Stimulated activated memory B cell treated with anti-CD40 and anti-IgM and Interleukin-4, amounts not matched to agents 10 μg/mL and 1 μg/mL and 100 μg/mL, for 72 hours (primary cell): ENCODE measurements around the gene MARS1.

Experiments
- ATAC-seq: fragments of 150-1000 bp; cut with Tn5 transposase; 2 replicates; pipeline ENCODE4 v1.10.0; 2021
- H3K27ac Mint-ChIP-seq: one replicate; pipeline ENCODE4 v1.8.0; 2022; ENCODE audit warnings: mild to moderate bottlenecking, mixed read lengths
- H3K27me3 Mint-ChIP-seq: one replicate; pipeline ENCODE4 v1.8.0; 2022; ENCODE audit warnings: mixed read lengths
- H3K36me3 Mint-ChIP-seq: one replicate; pipeline ENCODE4 v1.8.0; 2022; ENCODE audit warnings: mixed read lengths
- H3K4me1 Mint-ChIP-seq: one replicate; pipeline ENCODE4 v1.8.0; 2022; ENCODE audit warnings: mixed read lengths
- H3K4me3 Mint-ChIP-seq: one replicate; pipeline ENCODE4 v1.8.0; 2022; ENCODE audit warnings: mild to moderate bottlenecking, moderate library complexity, mixed read lengths
- H3K9me3 Mint-ChIP-seq: one replicate; pipeline ENCODE4 v1.8.0; 2022; ENCODE audit warnings: mixed read lengths

MARS1 gene

GRCh38 chr12:57522011-57522886 lies 34.4 kb downstream of the MARS1 start, which contains the start of gene MBD6:
Gene MBD6 (plus strand): TSS chr12:57522824. CDS start chr12:57524304, 1,480 bp downstream.
- H3K36me3 Mint-ChIP-seq = peaks cover 47% of the 10 kb centered on the region
- peaks cover 82% of the 10 kb centered on the region for H3K4me1 Mint-ChIP-seq
- H3K9me3 Mint-ChIP-seq = no peaks in the 10 kb centered on the region
- ATAC-seq = peak; percentile 65
- peak within 1 kb of the TSS; percentile 97 for H3K4me3 Mint-ChIP-seq
- peak within 1 kb of the TSS; percentile 99 for H3K27ac Mint-ChIP-seq
- no peaks in the 10 kb centered on the region for H3K27me3 Mint-ChIP-seq

DNA sequence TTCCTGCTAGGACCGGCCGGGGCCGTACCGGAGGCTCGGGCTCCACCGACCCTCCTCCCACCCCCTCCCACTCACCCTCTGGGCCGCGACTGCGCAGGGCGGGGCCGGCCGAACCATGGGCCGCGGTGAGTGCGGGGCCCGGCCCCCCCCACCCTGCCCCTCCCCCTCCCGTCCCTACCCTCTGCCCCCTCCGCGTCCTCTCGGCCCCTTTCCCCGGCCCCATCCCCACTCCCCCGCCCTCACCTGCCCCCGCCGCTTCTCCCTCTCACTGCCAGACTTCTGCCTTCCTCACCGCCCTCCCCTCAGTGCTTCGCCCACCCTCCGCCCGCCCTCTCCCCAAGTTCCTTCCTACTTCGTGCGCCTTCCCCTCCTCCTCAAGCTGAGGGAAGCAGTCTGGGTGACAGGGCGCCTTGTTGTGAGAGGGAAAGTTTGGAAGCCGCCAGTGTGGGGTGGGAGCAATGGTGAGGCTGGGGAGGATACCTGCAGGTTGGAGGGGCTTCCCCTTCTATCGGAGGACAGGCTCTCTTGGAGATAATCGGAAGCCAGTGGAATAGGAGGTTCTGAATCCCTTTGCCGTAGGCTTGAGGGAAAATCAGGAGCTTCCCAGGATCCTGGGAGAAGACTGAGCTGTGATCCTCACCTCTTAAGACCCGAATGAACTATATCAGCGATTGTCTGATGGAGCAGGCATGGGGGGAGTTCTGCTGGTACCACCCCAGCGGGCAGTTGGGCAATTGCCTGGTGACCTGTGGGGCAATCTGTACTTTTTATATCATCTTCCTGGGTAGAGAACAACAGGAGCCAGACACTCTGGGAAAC lies 35.2 kb downstream of the MARS1 start:
- Mint-ChIP-seq H3K27me3 (no peaks in the 10 kb centered on the region), H3K36me3 (peaks cover 44% of the 10 kb centered on the region), H3K4me1 (peaks cover 74% of the 10 kb centered on the region), H3K9me3 (no peaks in the 10 kb centered on the region), H3K27ac (peak overlapping the region; percentile 99), H3K4me3 (peak overlapping the region; percentile 97)
- no peak for ATAC-seq

GRCh38 chr12:57523706-57524614 lies 36.1 kb downstream of the MARS1 start:
- Mint-ChIP-seq H3K4me1 (peaks cover 68% of the 10 kb centered on the region), H3K4me3 (peak overlapping the region; percentile 97), H3K27me3 (no peaks in the 10 kb centered on the region), H3K9me3 (no peaks in the 10 kb centered on the region), H3K36me3 (peaks cover 42% of the 10 kb centered on the region), H3K27ac (peak overlapping the region; percentile 99)
- ATAC-seq = no peak

- Mint-ChIP-seq H3K4me3 (peak overlapping the region; percentile 97), H3K27me3 (no peaks in the 10 kb centered on the region), H3K9me3 (no peaks in the 10 kb centered on the region), H3K36me3 (peaks cover 47% of the 10 kb centered on the region), H3K27ac (peak overlapping the region; percentile 99), H3K4me1 (peaks cover 61% of the 10 kb centered on the region)
- ATAC-seq = no peak
These were observed 37.1 kb downstream of the MARS1 start for GRCh38 chr12:57524814-57525614.

DNA sequence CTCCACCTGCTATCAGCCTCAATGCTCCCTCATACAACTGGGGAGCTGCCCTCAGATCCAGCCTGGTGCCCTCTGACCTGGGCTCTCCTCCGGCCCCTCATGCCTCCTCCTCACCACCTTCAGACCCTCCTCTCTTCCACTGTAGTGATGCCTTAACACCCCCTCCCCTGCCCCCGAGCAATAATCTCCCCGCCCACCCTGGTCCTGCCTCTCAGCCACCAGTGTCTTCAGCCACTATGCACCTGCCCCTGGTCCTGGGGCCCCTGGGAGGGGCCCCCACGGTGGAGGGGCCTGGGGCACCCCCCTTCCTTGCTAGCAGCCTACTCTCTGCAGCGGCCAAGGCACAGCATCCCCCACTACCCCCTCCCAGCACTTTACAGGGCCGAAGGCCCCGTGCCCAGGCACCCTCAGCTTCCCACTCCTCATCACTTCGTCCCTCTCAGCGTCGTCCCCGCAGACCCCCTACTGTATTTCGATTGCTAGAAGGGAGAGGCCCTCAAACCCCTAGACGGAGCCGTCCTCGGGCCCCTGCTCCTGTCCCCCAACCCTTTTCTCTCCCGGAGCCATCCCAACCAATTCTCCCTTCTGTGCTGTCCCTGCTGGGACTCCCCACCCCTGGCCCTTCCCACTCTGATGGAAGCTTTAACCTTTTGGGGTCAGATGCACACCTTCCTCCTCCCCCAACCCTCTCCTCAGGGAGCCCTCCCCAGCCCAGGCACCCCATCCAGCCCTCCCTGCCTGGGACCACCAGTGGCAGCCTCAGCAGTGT lies 37.9 kb downstream of the MARS1 start:
- Mint-ChIP-seq H3K4me1 (peaks cover 61% of the 10 kb centered on the region), H3K27ac (peak overlapping the region; percentile 99), H3K4me3 (peak overlapping the region; percentile 2), H3K9me3 (no peaks in the 10 kb centered on the region), H3K27me3 (no peaks in the 10 kb centered on the region), H3K36me3 (peaks cover 50% of the 10 kb centered on the region)
- no peak for ATAC-seq

DNA sequence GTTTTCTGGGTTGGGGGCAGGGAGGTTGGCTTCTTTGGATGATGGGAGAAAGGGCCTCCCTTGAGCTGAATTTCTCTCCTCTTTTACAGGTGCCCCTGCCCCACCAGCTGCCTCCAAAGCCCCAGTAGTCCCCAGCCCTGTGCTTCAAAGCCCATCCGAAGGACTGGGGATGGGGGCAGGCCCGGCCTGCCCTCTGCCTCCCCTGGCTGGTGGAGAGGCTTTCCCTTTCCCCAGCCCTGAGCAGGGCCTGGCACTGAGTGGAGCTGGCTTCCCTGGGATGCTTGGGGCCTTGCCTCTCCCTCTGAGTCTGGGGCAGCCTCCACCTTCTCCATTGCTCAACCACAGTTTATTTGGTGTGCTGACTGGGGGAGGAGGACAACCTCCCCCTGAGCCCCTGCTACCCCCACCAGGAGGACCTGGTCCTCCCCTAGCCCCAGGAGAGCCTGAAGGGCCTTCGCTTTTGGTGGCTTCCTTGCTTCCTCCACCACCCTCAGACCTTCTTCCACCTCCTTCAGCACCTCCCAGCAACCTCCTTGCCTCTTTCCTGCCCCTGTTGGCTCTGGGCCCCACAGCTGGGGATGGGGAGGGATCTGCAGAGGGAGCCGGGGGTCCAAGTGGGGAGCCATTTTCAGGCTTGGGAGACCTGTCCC lies 38.7 kb downstream of the MARS1 start:
- Mint-ChIP-seq H3K27ac (peak overlapping the region; percentile 30), H3K4me1 (peaks cover 53% of the 10 kb centered on the region), H3K9me3 (no peaks in the 10 kb centered on the region), H3K27me3 (no peaks in the 10 kb centered on the region), H3K36me3 (peaks cover 55% of the 10 kb centered on the region), H3K4me3 (no peak overlapping the region)
- no peak for ATAC-seq

- Mint-ChIP-seq H3K36me3 (peaks cover 61% of the 10 kb centered on the region), H3K27me3 (no peaks in the 10 kb centered on the region), H3K4me1 (peaks cover 47% of the 10 kb centered on the region), H3K9me3 (no peaks in the 10 kb centered on the region), H3K27ac (peak overlapping the region; percentile 30), H3K4me3 (no peak overlapping the region)
- no peak for ATAC-seq
These were observed 39.3 kb downstream of the MARS1 start for GRCh38 chr12:57527184-57527583.

GRCh38 chr12:57528176-57528575 lies 40.3 kb downstream of the MARS1 start:
- H3K4me3 Mint-ChIP-seq = no peak overlapping the region
- no peaks in the 10 kb centered on the region for H3K9me3 Mint-ChIP-seq
- no peak overlapping the region for H3K27ac Mint-ChIP-seq
- H3K36me3 Mint-ChIP-seq = peaks cover 71% of the 10 kb centered on the region
- H3K27me3 Mint-ChIP-seq = no peaks in the 10 kb centered on the region
- peaks cover 43% of the 10 kb centered on the region for H3K4me1 Mint-ChIP-seq
- no peak for ATAC-seq

- no peak for ATAC-seq
- no peaks in the 10 kb centered on the region for H3K27me3 Mint-ChIP-seq
- no peak overlapping the region for H3K27ac Mint-ChIP-seq
- H3K36me3 Mint-ChIP-seq = peaks cover 79% of the 10 kb centered on the region
- peaks cover 35% of the 10 kb centered on the region for H3K4me1 Mint-ChIP-seq
- H3K4me3 Mint-ChIP-seq = no peak overlapping the region
- H3K9me3 Mint-ChIP-seq = no peaks in the 10 kb centered on the region
These were observed 41.1 kb downstream of the MARS1 start for GRCh38 chr12:57528831-57529555.

DNA sequence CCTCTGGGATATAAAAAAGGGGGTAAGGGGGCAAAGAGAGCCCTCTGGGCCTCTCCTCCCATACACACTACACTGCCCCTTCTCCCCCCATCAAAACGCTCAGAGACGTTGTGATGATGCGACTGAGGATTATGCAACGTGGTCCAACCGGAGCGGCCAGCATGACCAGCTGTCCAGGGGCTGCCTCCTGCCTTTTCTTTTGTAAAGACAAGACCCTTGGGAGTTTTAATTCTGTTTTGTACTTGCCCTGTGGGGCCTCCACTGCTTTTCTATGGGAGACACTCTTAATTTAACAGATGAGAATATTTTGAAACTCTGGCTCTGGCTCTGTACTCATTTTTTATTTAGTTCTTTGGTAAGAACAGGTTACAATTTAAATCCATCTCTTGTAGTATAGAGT lies 42.0 kb downstream of the MARS1 start:
- Mint-ChIP-seq H3K9me3 (no peaks in the 10 kb centered on the region), H3K36me3 (peaks cover 87% of the 10 kb centered on the region), H3K27me3 (no peaks in the 10 kb centered on the region), H3K27ac (no peak overlapping the region), H3K4me1 (peaks cover 26% of the 10 kb centered on the region), H3K4me3 (no peak overlapping the region)
- ATAC-seq = no peak

DNA sequence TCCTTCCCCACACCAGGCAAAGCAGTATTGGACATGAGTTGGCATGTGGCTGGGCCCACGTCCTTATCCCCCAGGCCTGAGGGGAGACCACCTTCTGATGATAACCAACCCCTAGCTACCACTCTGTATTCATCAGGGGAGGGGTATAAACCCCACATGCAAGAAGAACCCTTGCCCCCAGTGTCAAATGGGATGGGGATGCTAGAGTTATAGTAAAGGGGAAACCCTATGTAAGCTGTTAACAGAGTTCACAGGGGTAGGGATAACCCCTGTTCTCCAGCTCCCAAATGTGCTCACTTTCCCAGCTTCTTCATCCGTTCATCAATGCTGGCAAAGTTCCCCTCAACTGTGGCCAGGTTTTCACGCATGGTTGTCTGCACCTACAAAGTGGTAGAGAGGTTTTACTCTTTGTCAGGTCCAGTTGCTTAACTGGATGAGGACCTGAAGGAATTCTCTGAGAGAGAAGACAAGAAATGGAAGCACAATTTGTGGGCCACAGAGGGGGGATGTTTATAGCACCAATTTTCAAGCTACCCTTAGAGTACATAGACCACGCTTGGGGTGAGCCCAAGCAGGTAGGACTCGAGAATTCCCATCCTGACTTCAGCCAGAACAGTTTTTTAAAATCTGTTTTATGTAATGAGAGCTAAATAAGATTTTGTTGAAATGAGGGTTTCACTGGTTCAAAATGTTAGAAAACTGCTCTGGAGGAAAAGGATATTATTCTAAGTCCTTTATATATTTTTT lies 42.7 kb downstream of the MARS1 start:
- Mint-ChIP-seq H3K9me3 (no peaks in the 10 kb centered on the region), H3K36me3 (peaks cover 87% of the 10 kb centered on the region), H3K27me3 (no peaks in the 10 kb centered on the region), H3K4me1 (peaks cover 19% of the 10 kb centered on the region), H3K27ac (no peak overlapping the region), H3K4me3 (no peak overlapping the region)
- ATAC-seq = no peak

DNA sequence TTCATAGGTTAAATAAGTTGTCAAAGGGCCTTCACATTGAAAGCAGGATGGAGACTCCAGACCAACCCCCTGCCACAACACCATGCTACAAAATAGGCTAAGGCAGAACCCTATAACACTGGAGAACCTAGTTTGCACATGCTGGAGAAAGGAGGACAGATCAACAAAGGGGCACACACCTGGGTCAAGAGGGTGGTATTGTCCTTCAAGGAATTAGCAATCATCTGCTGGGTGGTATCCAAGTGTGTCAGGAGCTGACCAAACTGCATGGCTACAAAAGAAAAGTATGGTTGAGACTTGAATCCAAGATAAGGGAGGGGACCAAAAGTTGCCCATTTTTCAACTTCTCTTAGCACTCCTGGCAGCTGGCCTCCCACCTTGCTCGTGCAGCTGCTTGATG lies 44.0 kb downstream of the MARS1 start:
- no peak overlapping the region for H3K27ac Mint-ChIP-seq
- H3K9me3 Mint-ChIP-seq = no peaks in the 10 kb centered on the region
- no peak for ATAC-seq
- H3K4me1 Mint-ChIP-seq = peaks cover 6% of the 10 kb centered on the region
- no peaks in the 10 kb centered on the region for H3K27me3 Mint-ChIP-seq
- peaks cover 78% of the 10 kb centered on the region for H3K36me3 Mint-ChIP-seq
- no peak overlapping the region for H3K4me3 Mint-ChIP-seq
